ENCODE measurements around the gene TTBK2.

- no peak for TF ChIP-seq POLR2A (IDR thresholded peaks at IDR 0.05)
- no peak for TF ChIP-seq CTCF (IDR thresholded peaks at IDR 0.05)
- TF ChIP-seq EP300 (IDR thresholded peaks at IDR 0.05; ENCODE audit: low read depth), result no peak
Observed at GRCh38 chr15:42707873-42708544, 212.6 kb downstream of the TTBK2 start.

Data from transverse colon (tissue), 3 donors.